ENCODE results near the gene NUDT4.

DNA sequence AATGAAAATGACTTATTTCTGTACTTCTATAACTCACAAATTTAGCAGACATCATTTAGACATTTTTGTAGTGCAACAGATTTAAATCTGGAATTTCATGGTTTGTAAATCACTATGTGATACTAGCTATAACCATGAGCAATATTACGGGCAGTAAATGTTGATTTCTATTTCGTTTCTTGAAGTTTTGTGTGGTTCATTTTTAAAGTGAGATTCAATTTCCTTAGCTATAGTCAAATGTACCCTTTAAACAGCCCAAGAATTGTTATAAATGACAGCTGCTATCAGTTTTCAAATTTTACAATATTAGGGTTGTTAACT is 30.2 kb downstream of the NUDT4 start:
- TF ChIP-seq, protein P1, sequence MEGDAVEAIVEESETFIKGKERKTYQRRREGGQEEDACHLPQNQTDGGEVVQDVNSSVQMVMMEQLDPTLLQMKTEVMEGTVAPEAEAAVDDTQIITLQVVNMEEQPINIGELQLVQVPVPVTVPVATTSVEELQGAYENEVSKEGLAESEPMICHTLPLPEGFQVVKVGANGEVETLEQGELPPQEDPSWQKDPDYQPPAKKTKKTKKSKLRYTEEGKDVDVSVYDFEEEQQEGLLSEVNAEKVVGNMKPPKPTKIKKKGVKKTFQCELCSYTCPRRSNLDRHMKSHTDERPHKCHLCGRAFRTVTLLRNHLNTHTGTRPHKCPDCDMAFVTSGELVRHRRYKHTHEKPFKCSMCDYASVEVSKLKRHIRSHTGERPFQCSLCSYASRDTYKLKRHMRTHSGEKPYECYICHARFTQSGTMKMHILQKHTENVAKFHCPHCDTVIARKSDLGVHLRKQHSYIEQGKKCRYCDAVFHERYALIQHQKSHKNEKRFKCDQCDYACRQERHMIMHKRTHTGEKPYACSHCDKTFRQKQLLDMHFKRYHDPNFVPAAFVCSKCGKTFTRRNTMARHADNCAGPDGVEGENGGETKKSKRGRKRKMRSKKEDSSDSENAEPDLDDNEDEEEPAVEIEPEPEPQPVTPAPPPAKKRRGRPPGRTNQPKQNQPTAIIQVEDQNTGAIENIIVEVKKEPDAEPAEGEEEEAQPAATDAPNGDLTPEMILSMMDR (IDR thresholded peaks at IDR 0.05) = no peak
- no peak for TF ChIP-seq EP300 (IDR thresholded peaks at IDR 0.05)

Measured in tibial nerve (tissue), 4 donors.